ENCODE data around the gene RETREG1. TPM values are rescaled to one million over a fixed set of nuclear protein-coding genes. Genes with fewer than 3 reads are reported as not detected.

Gene RETREG1
- total and polyA plus RNA-seq, 2 of the 13 experiments (the other 11 are each of a cell fraction or from before 2014, with no cell fraction given), result 0.07 TPM; not detected in 1

DNA sequence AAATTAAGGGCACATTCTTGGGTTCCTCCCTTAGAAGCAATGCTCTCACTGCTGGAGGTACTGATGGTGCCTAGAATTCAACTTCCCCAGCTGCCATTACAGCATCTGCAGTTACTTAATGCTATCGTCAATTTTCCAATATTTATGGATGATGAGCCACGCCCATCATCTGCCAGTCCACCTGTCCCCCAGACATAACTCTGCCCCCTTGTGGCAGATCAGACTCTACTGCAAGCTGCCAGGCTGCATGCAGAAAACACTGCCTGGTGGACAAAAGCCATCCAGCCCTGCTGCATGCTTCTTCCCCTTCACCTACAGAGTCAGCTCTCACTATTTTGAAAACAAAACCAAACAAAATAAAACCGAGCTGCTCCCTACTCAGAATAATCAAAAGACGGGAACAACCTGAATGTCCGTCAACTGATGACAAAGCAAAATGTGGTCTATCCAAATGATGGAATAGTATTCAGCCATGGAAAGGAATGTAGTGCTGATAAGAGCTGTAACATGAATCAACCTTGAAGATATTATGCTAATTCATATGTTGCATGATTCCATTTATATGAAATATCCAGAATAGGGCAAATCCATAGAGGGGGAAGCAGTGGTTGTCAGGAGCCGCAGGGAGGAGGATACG is 66.4 kb downstream of the RETREG1 start (continued):
- TF ChIP-seq KLF12 (CRISPR knock-in tag; IDR thresholded peaks at IDR 0.05; ENCODE audit: borderline replicate concordance) (peak; percentile 36; the same call in 1 of the 2 replicates), RAD21 (CRISPR knock-in tag; IDR thresholded peaks at IDR 0.05) (peak; percentile 49; the same call in 1 of the 2 replicates)

DNA sequence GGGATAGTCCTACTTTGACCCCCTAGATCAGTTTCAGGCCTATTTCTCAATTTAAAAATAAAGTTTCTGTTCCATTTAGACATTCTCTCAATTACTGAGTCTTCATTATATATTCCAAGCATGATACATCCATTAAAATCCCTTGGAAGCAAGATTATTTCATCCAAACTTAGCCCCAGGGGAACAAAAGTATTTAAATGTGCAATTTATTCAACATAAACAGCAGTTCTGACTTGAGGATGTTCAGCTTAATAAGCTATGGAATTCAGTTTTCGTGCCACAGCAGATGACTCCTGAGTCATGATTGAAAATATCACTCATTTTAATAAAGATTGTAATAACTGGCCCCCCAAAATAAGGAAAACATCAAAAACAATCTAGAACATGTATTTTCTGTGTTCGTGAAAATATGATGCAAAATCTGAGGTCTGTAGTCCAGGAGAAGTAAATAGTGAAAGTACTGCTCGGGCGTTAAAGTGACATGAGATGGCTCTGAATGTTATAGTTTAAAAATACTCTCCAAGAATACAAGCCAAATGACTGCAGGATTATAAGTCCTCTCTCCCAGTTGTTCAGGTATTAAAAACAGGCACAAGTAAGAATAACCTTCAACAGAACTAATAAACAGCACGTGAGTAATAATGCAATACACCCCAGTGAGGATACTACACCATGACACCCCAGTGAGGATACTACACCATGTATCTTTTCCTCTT is 67.1 kb downstream of the RETREG1 start:
- in situ Hi-C loops (cut with HindIII; ENCODE audit: extremely low pct_ligation_motif_present, low pct_unique_long_range_greater_than_20kb), result loop anchor here (5.0 kb wide), 1 partner anchor 62 kb away; no protein-coding TSS in a partner anchor
- H3K27me3 ChIP-seq (ENCODE audit: control insufficient read depth in 1 of 2, insufficient read depth in 2 of 2, low read length in 2 of 2), result no peaks in the 10 kb centered on the region
- TF ChIP-seq FOXM1 (CRISPR knock-in tag; IDR thresholded peaks at IDR 0.05) (no peak), ZNF788 (CRISPR knock-in tag; IDR thresholded peaks at IDR 0.05; ENCODE audit: borderline replicate concordance) (no peak), MAZ (IDR thresholded peaks at IDR 0.05; ENCODE audit: borderline replicate concordance, low read depth, low read length) (no peak), MAZ (CRISPR knock-in tag; IDR thresholded peaks at IDR 0.05; ENCODE audit: low read depth) (no peak), BRCA1 (CRISPR knock-in tag; IDR thresholded peaks at IDR 0.05) (no peak), ZSCAN29 (CRISPR knock-in tag; conservative IDR thresholded peaks at IDR 0.05) (no peak), ZNF879 (CRISPR knock-in tag; IDR thresholded peaks at IDR 0.05) (no peak), ZNF557 (CRISPR knock-in tag; IDR thresholded peaks at IDR 0.05) (no peak)
- TF ChIP-seq, protein P1, sequence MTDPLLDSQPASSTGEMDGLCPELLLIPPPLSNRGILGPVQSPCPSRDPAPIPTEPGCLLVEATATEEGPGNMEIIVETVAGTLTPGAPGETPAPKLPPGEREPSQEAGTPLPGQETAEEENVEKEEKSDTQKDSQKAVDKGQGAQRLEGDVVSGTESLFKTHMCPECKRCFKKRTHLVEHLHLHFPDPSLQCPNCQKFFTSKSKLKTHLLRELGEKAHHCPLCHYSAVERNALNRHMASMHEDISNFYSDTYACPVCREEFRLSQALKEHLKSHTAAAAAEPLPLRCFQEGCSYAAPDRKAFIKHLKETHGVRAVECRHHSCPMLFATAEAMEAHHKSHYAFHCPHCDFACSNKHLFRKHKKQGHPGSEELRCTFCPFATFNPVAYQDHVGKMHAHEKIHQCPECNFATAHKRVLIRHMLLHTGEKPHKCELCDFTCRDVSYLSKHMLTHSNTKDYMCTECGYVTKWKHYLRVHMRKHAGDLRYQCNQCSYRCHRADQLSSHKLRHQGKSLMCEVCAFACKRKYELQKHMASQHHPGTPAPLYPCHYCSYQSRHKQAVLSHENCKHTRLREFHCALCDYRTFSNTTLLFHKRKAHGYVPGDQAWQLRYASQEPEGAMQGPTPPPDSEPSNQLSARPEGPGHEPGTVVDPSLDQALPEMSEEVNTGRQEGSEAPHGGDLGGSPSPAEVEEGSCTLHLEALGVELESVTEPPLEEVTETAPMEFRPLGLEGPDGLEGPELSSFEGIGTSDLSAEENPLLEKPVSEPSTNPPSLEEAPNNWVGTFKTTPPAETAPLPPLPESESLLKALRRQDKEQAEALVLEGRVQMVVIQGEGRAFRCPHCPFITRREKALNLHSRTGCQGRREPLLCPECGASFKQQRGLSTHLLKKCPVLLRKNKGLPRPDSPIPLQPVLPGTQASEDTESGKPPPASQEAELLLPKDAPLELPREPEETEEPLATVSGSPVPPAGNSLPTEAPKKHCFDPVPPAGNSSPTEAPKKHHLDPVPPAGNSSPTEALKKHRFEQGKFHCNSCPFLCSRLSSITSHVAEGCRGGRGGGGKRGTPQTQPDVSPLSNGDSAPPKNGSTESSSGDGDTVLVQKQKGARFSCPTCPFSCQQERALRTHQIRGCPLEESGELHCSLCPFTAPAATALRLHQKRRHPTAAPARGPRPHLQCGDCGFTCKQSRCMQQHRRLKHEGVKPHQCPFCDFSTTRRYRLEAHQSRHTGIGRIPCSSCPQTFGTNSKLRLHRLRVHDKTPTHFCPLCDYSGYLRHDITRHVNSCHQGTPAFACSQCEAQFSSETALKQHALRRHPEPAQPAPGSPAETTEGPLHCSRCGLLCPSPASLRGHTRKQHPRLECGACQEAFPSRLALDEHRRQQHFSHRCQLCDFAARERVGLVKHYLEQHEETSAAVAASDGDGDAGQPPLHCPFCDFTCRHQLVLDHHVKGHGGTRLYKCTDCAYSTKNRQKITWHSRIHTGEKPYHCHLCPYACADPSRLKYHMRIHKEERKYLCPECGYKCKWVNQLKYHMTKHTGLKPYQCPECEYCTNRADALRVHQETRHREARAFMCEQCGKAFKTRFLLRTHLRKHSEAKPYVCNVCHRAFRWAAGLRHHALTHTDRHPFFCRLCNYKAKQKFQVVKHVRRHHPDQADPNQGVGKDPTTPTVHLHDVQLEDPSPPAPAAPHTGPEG (CRISPR knock-in tag; IDR thresholded peaks at IDR 0.05), result no peak
- TF ChIP-seq, protein P2, sequence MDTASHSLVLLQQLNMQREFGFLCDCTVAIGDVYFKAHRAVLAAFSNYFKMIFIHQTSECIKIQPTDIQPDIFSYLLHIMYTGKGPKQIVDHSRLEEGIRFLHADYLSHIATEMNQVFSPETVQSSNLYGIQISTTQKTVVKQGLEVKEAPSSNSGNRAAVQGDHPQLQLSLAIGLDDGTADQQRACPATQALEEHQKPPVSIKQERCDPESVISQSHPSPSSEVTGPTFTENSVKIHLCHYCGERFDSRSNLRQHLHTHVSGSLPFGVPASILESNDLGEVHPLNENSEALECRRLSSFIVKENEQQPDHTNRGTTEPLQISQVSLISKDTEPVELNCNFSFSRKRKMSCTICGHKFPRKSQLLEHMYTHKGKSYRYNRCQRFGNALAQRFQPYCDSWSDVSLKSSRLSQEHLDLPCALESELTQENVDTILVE (CRISPR knock-in tag; IDR thresholded peaks at IDR 0.05), result no peak
- TF ChIP-seq, protein P3, sequence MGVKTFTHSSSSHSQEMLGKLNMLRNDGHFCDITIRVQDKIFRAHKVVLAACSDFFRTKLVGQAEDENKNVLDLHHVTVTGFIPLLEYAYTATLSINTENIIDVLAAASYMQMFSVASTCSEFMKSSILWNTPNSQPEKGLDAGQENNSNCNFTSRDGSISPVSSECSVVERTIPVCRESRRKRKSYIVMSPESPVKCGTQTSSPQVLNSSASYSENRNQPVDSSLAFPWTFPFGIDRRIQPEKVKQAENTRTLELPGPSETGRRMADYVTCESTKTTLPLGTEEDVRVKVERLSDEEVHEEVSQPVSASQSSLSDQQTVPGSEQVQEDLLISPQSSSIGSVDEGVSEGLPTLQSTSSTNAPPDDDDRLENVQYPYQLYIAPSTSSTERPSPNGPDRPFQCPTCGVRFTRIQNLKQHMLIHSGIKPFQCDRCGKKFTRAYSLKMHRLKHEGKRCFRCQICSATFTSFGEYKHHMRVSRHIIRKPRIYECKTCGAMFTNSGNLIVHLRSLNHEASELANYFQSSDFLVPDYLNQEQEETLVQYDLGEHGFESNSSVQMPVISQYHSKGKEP (CRISPR knock-in tag; IDR thresholded peaks at IDR 0.05), result no peak

More for the DNA sequence above, 67.1 kb downstream of the RETREG1 start:
- Histone ChIP-seq H4K20me1 (ENCODE audit: insufficient read depth, low read length) (no peaks in the 10 kb centered on the region), H3K9ac (ENCODE audit: insufficient read depth, low read depth, low read length) (no peak overlapping the region), H3K9me3 (ENCODE audit: low read length) (no peaks in the 10 kb centered on the region), H3K36me3 (replicated peaks in 1 of 2; ENCODE audit: control insufficient read depth in 1 of 2, insufficient read depth in 2 of 2, low read length in 2 of 2) (no peaks in the 10 kb centered on the region), H3K4me2 (ENCODE audit: low read depth, low read length) (no peak overlapping the region), H3K79me2 (ENCODE audit: insufficient read depth, low read length) (no peaks in the 10 kb centered on the region), H3K4me3 (replicated peaks in 1 of 3; ENCODE audit: insufficient read depth in 1 of 3, low read depth in 2 of 3, low read length in 3 of 3) (no peak overlapping the region), H3K4me1 (ENCODE audit: insufficient read depth, low read length) (peaks cover 9% of the 10 kb centered on the region; the same call in 1 of the 2 replicates), H3K27ac (ENCODE audit: extremely low read length, insufficient read depth, low read length) (no peak overlapping the region), H2AFZ (ENCODE audit: low read length) (no peak overlapping the region)
- WGBS (ENCODE audit: low lambda C conversion rate), result 61% methylated on average over 5 of the region's 5 CpGs
- ATAC-seq (no peak), DNase-seq (ENCODE audit: low spot score) (no peak), FAIRE-seq (no peak)
- BruUV-seq (replicated peaks), result no TSS peak
- ChIA-PET POLR2A (no interaction called here), CTCF (ENCODE audit: low intra/inter-chr PET ratio, low total read pairs) (interaction anchor here (1.1 to 1.5 kb wide), 2 partner anchors 60 to 389 kb away, joined by 3 to 11 read pairs; no protein-coding TSS in a partner anchor)
- intact Hi-C loops (cut with micrococcal nuclease; ENCODE audit: unreplicated experiment), result loop anchor here (1.0 kb wide), 2 partner anchors 60 to 84 kb away; partner anchors contain the start of gene ZNF622

All from HepG2 (cell line).